IMR-90 (cell line): ENCODE data around the gene OR5P2. TPM values are rescaled to one million over a fixed set of nuclear protein-coding genes. Genes with fewer than 3 reads are reported as not detected.

Experiments
- ATAC-seq: fragments of 200-7000 bp; cut with Tn5 transposase; 2 replicates; pipeline ENCODE4 v1.9.1; 2020; ENCODE audit warnings: low read depth, mild to moderate bottlenecking, moderate library complexity
- BruUV-seq: library from RNA; stranded (reverse); fragments of 400-500 nt; replicated peaks from 2 replicates; lab custom pipeline; 2021; lab: Mats Ljungman, UMichigan
- CTCF ChIA-PET: fragments of 300-600 bp; formaldehyde crosslinking; extraction: SDS; loops from one replicate; lab custom pipeline; 2021; ENCODE audit warnings: antibody characterized with exemption; lab: Yijun Ruan, JAX
- POLR2A ChIA-PET: fragments of 300-600 bp; sonication (Branson Sonifier 250); formaldehyde crosslinking; loops from one replicate; lab custom pipeline; 2022; ENCODE audit warnings: antibody characterized with exemption; ENCODE audit not compliant: unreplicated experiment; lab: Charles Lee
- DNase-seq: peaks from one replicate; pipeline ENCODE4 v3.0.0; 2013
- H2AFZ ChIP-seq: replicated peaks from 2 replicates; pipeline ENCODE3; 2013; ENCODE audit warnings: low read length, mild to moderate bottlenecking; ENCODE audit not compliant: poor library complexity
- H2AK5ac ChIP-seq: 2 replicates; pipeline ENCODE4 v1.6.1; 2013; ENCODE audit warnings: low read depth, low read length, inconsistent platforms
- H2AK9ac ChIP-seq: replicated peaks from 2 replicates; pipeline ENCODE3; 2013; ENCODE audit warnings: mild to moderate bottlenecking, low read depth, low read length, moderate library complexity; ENCODE audit not compliant: poor library complexity
- H2BK120ac ChIP-seq: 2 replicates; pipeline ENCODE4 v1.6.1; 2013; ENCODE audit warnings: low read depth, low read length, inconsistent platforms
- H2BK15ac ChIP-seq: 3 replicates; pipeline ENCODE4 v1.6.1; 2013; ENCODE audit warnings: low read depth, low read length, inconsistent platforms
- H2BK20ac ChIP-seq: 2 replicates; pipeline ENCODE4 v1.6.1; 2013; ENCODE audit warnings: low read depth, mild to moderate bottlenecking, inconsistent platforms, low read length, moderate library complexity
- H2BK5ac ChIP-seq: 2 replicates; pipeline ENCODE4 v1.6.1; 2013; ENCODE audit warnings: mild to moderate bottlenecking, low read depth, low read length, inconsistent platforms; ENCODE audit not compliant: poor library complexity, severe bottlenecking
- H3K14ac ChIP-seq: replicated peaks from 2 replicates; pipeline ENCODE4 v1.6.1; 2013; ENCODE audit warnings: low read depth, low read length, inconsistent platforms
- H3K18ac ChIP-seq: 2 replicates; pipeline ENCODE4 v1.6.1; 2013; ENCODE audit warnings: low read depth, low read length, control low read depth
- H3K23ac ChIP-seq: 2 replicates; pipeline ENCODE4 v1.6.1; 2013; ENCODE audit warnings: low read depth, low read length, inconsistent platforms
- H3K27ac ChIP-seq: 2 replicates; pipeline ENCODE4 v1.5.1; 2013; ENCODE audit warnings: mild to moderate bottlenecking, control low read depth, low read length; ENCODE audit not compliant: insufficient read depth
- H3K27me3 ChIP-seq: 2 replicates; pipeline ENCODE4 v1.6.1; 2013; ENCODE audit warnings: low read length; ENCODE audit not compliant: control insufficient read depth, insufficient read depth
- H3K36me3 ChIP-seq: 2 replicates; pipeline ENCODE4 v1.6.1; 2013; ENCODE audit warnings: low read length, mixed read lengths; ENCODE audit not compliant: control insufficient read depth, insufficient read depth
- H3K4ac ChIP-seq: 2 replicates; pipeline ENCODE4 v1.6.1; 2013; ENCODE audit warnings: low read depth, low read length, inconsistent platforms
- H3K4me1 ChIP-seq: 2 replicates; pipeline ENCODE4 v1.6.1; 2013; ENCODE audit warnings: low read length, mixed read lengths; ENCODE audit not compliant: control insufficient read depth, insufficient read depth
- H3K4me2 ChIP-seq: 2 replicates; pipeline ENCODE4 v1.6.1; 2013; ENCODE audit warnings: low read depth, mild to moderate bottlenecking, control low read depth, low read length, moderate library complexity
- H3K4me3 ChIP-seq: 2 replicates; pipeline ENCODE4 v1.5.1; 2013; ENCODE audit warnings: low read depth, mild to moderate bottlenecking, control low read depth, low read length, moderate library complexity; ENCODE audit not compliant: insufficient read depth
- H3K56ac ChIP-seq: 2 replicates; pipeline ENCODE4 v1.6.1; 2013; ENCODE audit warnings: low read length, inconsistent platforms; ENCODE audit not compliant: insufficient read depth; ENCODE audit errors: extremely low read depth
- H3K79me1 ChIP-seq, 2 experiments: 2 replicates each; pipeline ENCODE4 v1.6.1; 2013; ENCODE audit warnings: low read length in 2 of 2, inconsistent platforms in 1 of 2, low read depth in 1 of 2
- H3K9ac ChIP-seq: 2 replicates; pipeline ENCODE4 v1.6.1; 2013; ENCODE audit warnings: low read depth, low read length, control low read depth
- H3K9me1 ChIP-seq: 2 replicates; pipeline ENCODE4 v1.6.1; 2013; ENCODE audit warnings: low read length, inconsistent platforms; ENCODE audit not compliant: insufficient read depth
- H3K9me3 ChIP-seq: 2 replicates; pipeline ENCODE4 v1.6.1; 2013; ENCODE audit warnings: low read length; ENCODE audit not compliant: control insufficient read depth, insufficient read depth
- H4K20me1 ChIP-seq: 2 replicates; pipeline ENCODE4 v1.6.1; 2013; ENCODE audit warnings: low read length, inconsistent platforms; ENCODE audit not compliant: insufficient read depth
- H4K5ac ChIP-seq: 2 replicates; pipeline ENCODE4 v1.6.1; 2013; ENCODE audit warnings: mild to moderate bottlenecking, low read depth, low read length, control low read depth
- H4K8ac ChIP-seq, 2 experiments: 2 replicates each; pipeline ENCODE4 v1.6.1; 2013; ENCODE audit warnings: low read depth in 2 of 2, low read length in 2 of 2, control low read depth in 1 of 2, inconsistent platforms in 1 of 2
- H4K91ac ChIP-seq: 2 replicates; pipeline ENCODE4 v1.6.1; 2013; ENCODE audit warnings: low read depth, low read length, inconsistent platforms; ENCODE audit not compliant: insufficient read depth
- BHLHE40 ChIP-seq: fragments of 150-350 bp; IDR thresholded peaks from 2 replicates; pipeline ENCODE4 v1.6.1; 2016; ENCODE audit warnings: mild to moderate bottlenecking, low read depth, low read length
- CEBPB ChIP-seq: IDR thresholded peaks from 2 replicates; pipeline ENCODE4 v1.6.1; 2012; ENCODE audit warnings: low read depth, low read length, improper control_type of control experiment
- WGBS, 2 experiments: methylation state at CpG; one replicate each; pipeline versions ENCODE4 v1.1.5 to v1.1.7; 2013; ENCODE audit warnings: missing lambda C conversion rate in 2 of 2; ENCODE audit not compliant: insufficient read length in 1 of 2; ENCODE audit errors: extremely low coverage in 2 of 2; 5-methylcytosine and 5-hydroxymethylcytosine counted together
- dilution Hi-C: fragments of 300-500 bp; cut with HindIII; formaldehyde crosslinking; loops from one replicate; pipeline ENCODE4 v1.14.3; 2018; ENCODE audit warnings: low sequenced_read_pairs; ENCODE audit not compliant: unreplicated experiment
- in situ Hi-C: fragments of 300-500 bp; cut with MboI; formaldehyde crosslinking; loops from 3 replicates; pipeline ENCODE4 v1.14.3; 2019; ENCODE audit warnings: low sequenced_read_pairs, inconsistent platforms, mixed read lengths
- intact Hi-C: fragments of 100-400 bp; cut with micrococcal nuclease; formaldehyde crosslinking; loops from 2 replicates; pipeline ENCODE4 v1.10.0; 2022
- polyA plus RNA-seq, 3 experiments: library from polyadenylated mRNA; depleted of rRNA; stranded (reverse); fragments of >200 nt; gene quantifications; 2 replicates each; pipeline ENCODE4 v1.2.3, GENCODE V29; 2012; ENCODE audit warnings: low replicate concordance in 1 of 3
- total RNA-seq: library from RNA; depleted of rRNA; stranded (reverse); fragments of >200 nt; gene quantifications from 2 replicates; pipeline ENCODE4 v1.2.3, GENCODE V29; 2012; rRNA removed

OR5P2 gene
- total and polyA plus RNA-seq, 2 of the 4 experiments (the other 2 are of a cell fraction): not detected

DNA sequence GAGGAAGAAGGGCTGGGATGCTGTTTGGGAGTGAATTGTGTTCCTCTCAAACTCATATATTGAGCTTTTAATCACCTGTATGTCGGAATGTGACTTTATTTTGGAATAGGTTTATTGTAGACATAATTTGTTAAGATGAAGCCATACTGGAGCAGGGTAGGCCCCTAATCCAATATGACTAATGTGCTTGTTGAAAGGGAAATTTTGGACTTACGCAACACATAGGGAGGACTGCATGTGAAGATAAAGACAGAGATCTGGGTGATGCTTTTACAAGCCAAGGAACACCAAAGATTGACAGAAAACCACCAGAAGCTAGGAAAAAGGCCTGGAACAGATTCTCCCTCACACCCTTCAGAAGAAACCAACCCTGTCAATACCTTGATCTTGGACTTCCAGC lies 47.3 kb downstream of the OR5P2 start:
- no peak for ATAC-seq

More for the DNA sequence above, 47.3 kb downstream of the OR5P2 start:
- H3K23ac ChIP-seq: no peak overlapping the region
- H3K36me3 ChIP-seq: no peaks in the 10 kb centered on the region
- H3K27ac ChIP-seq: no peak overlapping the region
- no peak overlapping the region for H4K8ac ChIP-seq
- POLR2A ChIA-PET: no interaction called here
- H4K20me1 ChIP-seq: no peaks in the 10 kb centered on the region
- H3K18ac ChIP-seq: no peak overlapping the region
- H3K56ac ChIP-seq: no peak overlapping the region
- H3K4ac ChIP-seq: no peak overlapping the region
- no peaks in the 10 kb centered on the region for H3K9me3 ChIP-seq
- no CpG with 5 or more reads among the region's 2 CpGs for WGBS, 2 experiments
- no peak overlapping the region for H3K14ac ChIP-seq
- dilution Hi-C loops: no loop called here
- no TSS peak for BruUV-seq
- no peak overlapping the region for H4K91ac ChIP-seq
- intact Hi-C loops: no loop called here
- no peak overlapping the region for H3K4me2 ChIP-seq
- H2BK20ac ChIP-seq: no peak overlapping the region
- H2BK120ac ChIP-seq: no peak overlapping the region
- no peaks in the 10 kb centered on the region for H3K9me1 ChIP-seq
- no peak overlapping the region for H2AK5ac ChIP-seq
- no peak overlapping the region for H3K9ac ChIP-seq
- CTCF ChIA-PET: no interaction called here
- H2AFZ ChIP-seq: no peak overlapping the region
- no peaks in the 10 kb centered on the region for H3K27me3 ChIP-seq
- no peaks in the 10 kb centered on the region for H3K4me1 ChIP-seq
- no peak overlapping the region for H4K5ac ChIP-seq
- H2AK9ac ChIP-seq: no peak overlapping the region
- no peak overlapping the region for H2BK15ac ChIP-seq
- H3K79me1 ChIP-seq: no peaks in the 10 kb centered on the region
- in situ Hi-C loops: no loop called here
- no peak overlapping the region for H3K4me3 ChIP-seq
- TF ChIP-seq BHLHE40 (no peak), CEBPB (peak; percentile 60)
- no peak for DNase-seq
- H2BK5ac ChIP-seq: no peak overlapping the region

Other genes starting within 250 kb of the OR5P2 start
- 3.9 and 4.7 TPM in 2 replicates for gene CYB5R2, start 123.4 kb downstream of the OR5P2 start, total RNA-seq
- 3.9 and 4.5 TPM in 2 replicates for gene CYB5R2, start 123.4 kb downstream of the OR5P2 start, polyA plus RNA-seq (2012; rRNA removed)
- gene OVCH2, start 90.5 kb downstream of the OR5P2 start, total RNA-seq: under 0.01 TPM in 1 of 2 replicates, not detected in the other
- gene OVCH2, start 90.5 kb downstream of the OR5P2 start, polyA plus RNA-seq (2012; rRNA removed): 0.07 TPM in 1 of 2 replicates, not detected in the other
- not detected in 2 replicates for gene OR5P3, start 33.9 kb upstream of the OR5P2 start, total RNA-seq
- 0.09 TPM in 1 of 2 replicates, not detected in the other for gene OR5P3, start 33.9 kb upstream of the OR5P2 start, polyA plus RNA-seq (2012; rRNA removed)
- not detected in 2 replicates for gene OR10A6, start 134.3 kb upstream of the OR5P2 start, total RNA-seq
- 0.14 and 0.19 TPM in 2 replicates for gene OR10A6, start 134.3 kb upstream of the OR5P2 start, polyA plus RNA-seq (2012; rRNA removed)
- gene OR10A3, start 144.8 kb upstream of the OR5P2 start, total RNA-seq: under 0.01 TPM in 1 of 2 replicates, not detected in the other
- gene OR10A3, start 144.8 kb upstream of the OR5P2 start, polyA plus RNA-seq (2012; rRNA removed): 0.03 and 0.13 TPM in 2 replicates
- gene NLRP10, start 168.5 kb upstream of the OR5P2 start, total RNA-seq: 25.6 and 36.7 TPM in 2 replicates
- gene NLRP10, start 168.5 kb upstream of the OR5P2 start, polyA plus RNA-seq (2012; rRNA removed): 5.8 and 6.5 TPM in 2 replicates
- 279 and 308 TPM in 2 replicates for gene EIF3F, start 190.4 kb upstream of the OR5P2 start, total RNA-seq
- 271 and 306 TPM in 2 replicates for gene EIF3F, start 190.4 kb upstream of the OR5P2 start, polyA plus RNA-seq (2012; rRNA removed)